GM23338 (cell line): ENCODE results near the gene DIP2C. TPM values are rescaled to one million over a fixed set of nuclear protein-coding genes. Genes with fewer than 3 reads are reported as not detected.

Experiments
- ATAC-seq: fragments of 200-7000 bp; cut with Tn5 transposase; 3 replicates; pipeline ENCODE4 v1.9.1; 2020
- DNase-seq: peaks from one replicate; pipeline ENCODE4 v3.0.0-alpha.2; 2015; ENCODE audit warnings: low spot score
- H2AFZ ChIP-seq: fragments of 200-600 bp; sonication (generic); 2 replicates; pipeline ENCODE4 v1.8.0; 2016; ENCODE audit warnings: antibody characterized with exemption, mild to moderate bottlenecking, moderate library complexity
- H3F3A ChIP-seq: fragments of 200-600 bp; sonication (generic); replicated peaks from 2 replicates; pipeline ENCODE4 v1.8.0; 2017; ENCODE audit warnings: antibody characterized with exemption, mixed run types, low read depth
- H3K27ac ChIP-seq: fragments of 200-600 bp; sonication (generic); 2 replicates; pipeline ENCODE4 v1.6.1; 2016; ENCODE audit warnings: low read depth
- H3K27me3 ChIP-seq: fragments of 200-600 bp; sonication (generic); 2 replicates; pipeline ENCODE4 v1.8.0; 2016; ENCODE audit warnings: mild to moderate bottlenecking, mixed run types, moderate library complexity; ENCODE audit not compliant: insufficient read depth
- H3K36me3 ChIP-seq: fragments of 200-600 bp; sonication (generic); 2 replicates; pipeline ENCODE4 v1.8.0; 2016; ENCODE audit warnings: mild to moderate bottlenecking; ENCODE audit not compliant: insufficient read depth
- H3K4me1 ChIP-seq: fragments of 200-600 bp; sonication (generic); 2 replicates; pipeline ENCODE4 v1.8.0; 2016; ENCODE audit warnings: mild to moderate bottlenecking, moderate library complexity; ENCODE audit not compliant: insufficient read depth
- H3K4me2 ChIP-seq: fragments of 200-600 bp; sonication (generic); 2 replicates; pipeline ENCODE4 v1.7.1; 2017; ENCODE audit warnings: mixed run types
- H3K4me3 ChIP-seq: fragments of 200-600 bp; sonication (generic); 2 replicates; pipeline ENCODE4 v1.6.1; 2016; ENCODE audit warnings: mixed run types
- H3K79me2 ChIP-seq: fragments of 200-600 bp; sonication (generic); replicated peaks from 2 replicates; pipeline ENCODE4 v1.8.0; 2017; ENCODE audit warnings: mild to moderate bottlenecking; ENCODE audit not compliant: insufficient read depth
- H3K9me2 ChIP-seq: fragments of 200-600 bp; sonication (generic); 2 replicates; pipeline ENCODE4 v1.8.0; 2017; ENCODE audit not compliant: insufficient read depth
- H4K20me1 ChIP-seq: fragments of 200-600 bp; sonication (generic); replicated peaks from 2 replicates; pipeline ENCODE4 v1.8.0; 2017; ENCODE audit warnings: mild to moderate bottlenecking; ENCODE audit not compliant: insufficient read depth
- H3K27ac Mint-ChIP-seq: 2 replicates; pipeline ENCODE4 v1.8.0; 2020; ENCODE audit warnings: inconsistent platforms, mild to moderate bottlenecking, moderate library complexity, mixed read lengths
- H3K27me3 Mint-ChIP-seq: 3 replicates; pipeline ENCODE4 v1.8.0; 2022; ENCODE audit warnings: low read depth, mild to moderate bottlenecking, moderate library complexity, mixed read lengths, inconsistent platforms; ENCODE audit not compliant: insufficient read depth, poor library complexity
- H3K36me3 Mint-ChIP-seq: 3 replicates; pipeline ENCODE4 v1.8.0; 2021; ENCODE audit warnings: low read depth, mild to moderate bottlenecking, inconsistent platforms, moderate library complexity, mixed read lengths
- H3K4me1 Mint-ChIP-seq: 3 replicates; pipeline ENCODE4 v1.8.0; 2020; ENCODE audit warnings: mild to moderate bottlenecking, inconsistent platforms, mixed read lengths
- H3K4me3 Mint-ChIP-seq: 3 replicates; pipeline ENCODE4 v1.8.0; 2021; ENCODE audit warnings: moderate library complexity, mild to moderate bottlenecking, inconsistent platforms, mixed read lengths
- H3K9me3 Mint-ChIP-seq: 3 replicates; pipeline ENCODE4 v1.8.0; 2020; ENCODE audit warnings: moderate library complexity, mild to moderate bottlenecking, inconsistent platforms, mixed read lengths
- CREB1 ChIP-seq: fragments of 250-450 bp; sonication (Bioruptor Pico); IDR thresholded peaks from 2 replicates; pipeline ENCODE4 v1.5.0; 2020; ENCODE audit warnings: low read depth, mild to moderate bottlenecking, moderate library complexity
- ETS1 ChIP-seq: IDR thresholded peaks from 2 replicates; pipeline ENCODE4 v1.6.1; 2016; ENCODE audit warnings: antibody characterized with exemption
- EZH2 ChIP-seq: fragments of 200-600 bp; sonication (generic); IDR thresholded peaks from one replicate; pipeline ENCODE4 v1.8.0; 2017; ENCODE audit warnings: antibody characterized with exemption, mild to moderate bottlenecking, low read depth; ENCODE audit not compliant: unreplicated experiment
- NANOG ChIP-seq: IDR thresholded peaks from 2 replicates; pipeline ENCODE4 v1.6.1; 2016; ENCODE audit warnings: antibody characterized with exemption, borderline replicate concordance
- ZNF331 ChIP-seq: fragments of 250-450 bp; sonication (Bioruptor Pico); IDR thresholded peaks from 2 replicates; pipeline ENCODE4 v1.5.0; 2020; ENCODE audit warnings: low read depth, mild to moderate bottlenecking, moderate library complexity
- ZNF462 ChIP-seq: fragments of 250-450 bp; sonication (Bioruptor Pico); IDR thresholded peaks from 2 replicates; pipeline ENCODE4 v1.5.0; 2020; ENCODE audit warnings: mild to moderate bottlenecking, moderate library complexity
- polyA plus RNA-seq: library from polyadenylated mRNA; unstranded; fragments of >200 nt; fragmentation: Nextera tagmentation; extraction: Ambion mirVana; gene quantifications from 2 replicates; pipeline ENCODE4 v1.2.1, GENCODE V29; 2016
- total RNA-seq: library from RNA; depleted of rRNA; stranded (reverse); fragments of >200 nt; shearing (Covaris generic); gene quantifications from 2 replicates; pipeline ENCODE4 v1.2.3, GENCODE V29; 2014
- TF ChIP-seq, protein P1 (sequence below), 2 experiments: fragments of 200-600 bp in 1 of 2; sonication (generic) in 1 of 2; conservative IDR thresholded peaks; 2 replicates each; pipeline versions ENCODE4 v1.5.1 to v1.6.1; 2016 to 2017; ENCODE audit warnings: antibody characterized with exemption in 2 of 2, low read depth in 2 of 2, mild to moderate bottlenecking in 2 of 2, moderate library complexity in 1 of 2

DIP2C gene
- total and polyA plus RNA-seq, 2 experiments from 2014 or later, result 5.1 to 7.7 TPM

- H2AFZ ChIP-seq, result no peak overlapping the region
- no peaks in the 10 kb centered on the region for H3K4me1 ChIP-seq
- no peaks in the 10 kb centered on the region for H3K27me3 ChIP-seq
- no peaks in the 10 kb centered on the region for H4K20me1 ChIP-seq
- no peak for TF ChIP-seq ETS1
- no peak for TF ChIP-seq ZNF331 (CRISPR knock-in tag)
- no peak for TF ChIP-seq NANOG
- TF ChIP-seq, protein P1, sequence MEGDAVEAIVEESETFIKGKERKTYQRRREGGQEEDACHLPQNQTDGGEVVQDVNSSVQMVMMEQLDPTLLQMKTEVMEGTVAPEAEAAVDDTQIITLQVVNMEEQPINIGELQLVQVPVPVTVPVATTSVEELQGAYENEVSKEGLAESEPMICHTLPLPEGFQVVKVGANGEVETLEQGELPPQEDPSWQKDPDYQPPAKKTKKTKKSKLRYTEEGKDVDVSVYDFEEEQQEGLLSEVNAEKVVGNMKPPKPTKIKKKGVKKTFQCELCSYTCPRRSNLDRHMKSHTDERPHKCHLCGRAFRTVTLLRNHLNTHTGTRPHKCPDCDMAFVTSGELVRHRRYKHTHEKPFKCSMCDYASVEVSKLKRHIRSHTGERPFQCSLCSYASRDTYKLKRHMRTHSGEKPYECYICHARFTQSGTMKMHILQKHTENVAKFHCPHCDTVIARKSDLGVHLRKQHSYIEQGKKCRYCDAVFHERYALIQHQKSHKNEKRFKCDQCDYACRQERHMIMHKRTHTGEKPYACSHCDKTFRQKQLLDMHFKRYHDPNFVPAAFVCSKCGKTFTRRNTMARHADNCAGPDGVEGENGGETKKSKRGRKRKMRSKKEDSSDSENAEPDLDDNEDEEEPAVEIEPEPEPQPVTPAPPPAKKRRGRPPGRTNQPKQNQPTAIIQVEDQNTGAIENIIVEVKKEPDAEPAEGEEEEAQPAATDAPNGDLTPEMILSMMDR (conservative IDR thresholded peaks at IDR 0.05; ENCODE audit: low read depth in 2 of 2), result no peak
- no peak for TF ChIP-seq EZH2
- TF ChIP-seq CREB1 (CRISPR knock-in tag), result no peak
- no peak for TF ChIP-seq ZNF462
- no peaks in the 10 kb centered on the region for H3K9me2 ChIP-seq
- no peak overlapping the region for H3K4me3 Mint-ChIP-seq
- H3K27me3 Mint-ChIP-seq, result no peaks in the 10 kb centered on the region
- H3K4me2 ChIP-seq, result no peak overlapping the region
- H3K36me3 Mint-ChIP-seq, result peaks cover 18% of the 10 kb centered on the region; the same call in 2 of the 3 replicates
- H3K9me3 Mint-ChIP-seq, result no peaks in the 10 kb centered on the region
- no peak overlapping the region for H3K27ac ChIP-seq
- no peaks in the 10 kb centered on the region for H3K79me2 ChIP-seq
- no peak for DNase-seq
- H3K36me3 ChIP-seq, result peaks cover 10% of the 10 kb centered on the region
- ATAC-seq, result no peak
- H3K27ac Mint-ChIP-seq, result no peak overlapping the region
- no peak overlapping the region for H3K4me3 ChIP-seq
- H3K4me1 Mint-ChIP-seq, result no peaks in the 10 kb centered on the region
- no peaks in the 10 kb centered on the region for H3F3A ChIP-seq
Observed at GRCh38 chr10:244227-244626, 445.2 kb downstream of the DIP2C start.
